ENCODE data around the gene CACNG3.

- TF ChIP-seq MAX (IDR thresholded peaks at IDR 0.05; ENCODE audit: low read depth, low read length) = no peak
- TF ChIP-seq CTCF (IDR thresholded peaks at IDR 0.05; ENCODE audit: low read depth, low read length) = no peak
- TF ChIP-seq MYC (IDR thresholded peaks at IDR 0.05; ENCODE audit: low read depth, low read length) = no peak
Observed at GRCh38 chr16:24258791-24259190, 2.7 kb downstream of the CACNG3 start.

Measured in NB4 (cell line).